H9 (cell line): Measurements from ENCODE around the gene CPT1B. TPM values are rescaled to one million over a fixed set of nuclear protein-coding genes. Genes with fewer than 3 reads are reported as not detected.

Source experiments
- DNase-seq: peaks from one replicate; pipeline ENCODE4 v3.0.0-alpha.2; 2017
- H2AFZ ChIP-seq: one replicate; pipeline ENCODE4 v1.6.1; 2013; ENCODE audit warnings: mild to moderate bottlenecking, low read length, control low read depth, moderate library complexity
- H2AK5ac ChIP-seq: 2 replicates; pipeline ENCODE4 v1.6.1; 2013; ENCODE audit warnings: low read length, control low read depth, mixed read lengths; ENCODE audit not compliant: insufficient read length
- H2BK120ac ChIP-seq: one replicate; pipeline ENCODE4 v1.6.1; 2013; ENCODE audit warnings: low read depth, mild to moderate bottlenecking, low read length, control low read depth, inconsistent platforms; ENCODE audit not compliant: poor library complexity, severe bottlenecking
- H2BK12ac ChIP-seq: 2 replicates; pipeline ENCODE4 v1.6.1; 2013; ENCODE audit warnings: low read length, control low read depth, mixed read lengths, low read depth; ENCODE audit not compliant: insufficient read length
- H2BK15ac ChIP-seq: 2 replicates; pipeline ENCODE4 v1.6.1; 2013; ENCODE audit warnings: low read depth, low read length, control low read depth
- H2BK20ac ChIP-seq: one replicate; pipeline ENCODE4 v1.6.1; 2013; ENCODE audit warnings: low read depth, mild to moderate bottlenecking, low read length, control low read depth, inconsistent platforms; ENCODE audit not compliant: poor library complexity, severe bottlenecking
- H2BK5ac ChIP-seq: 2 replicates; pipeline ENCODE4 v1.6.1; 2013; ENCODE audit warnings: low read length, control low read depth, mixed read lengths; ENCODE audit not compliant: insufficient read length
- H3K14ac ChIP-seq: 2 replicates; pipeline ENCODE4 v1.6.1; 2013; ENCODE audit warnings: low read length, control low read depth; ENCODE audit not compliant: insufficient read depth
- H3K18ac ChIP-seq: 2 replicates; pipeline ENCODE4 v1.6.1; 2013; ENCODE audit warnings: low read depth, mild to moderate bottlenecking, mixed read lengths, low read length, control low read depth; ENCODE audit not compliant: insufficient read length
- H3K23ac ChIP-seq: 2 replicates; pipeline ENCODE4 v1.6.1; 2013; ENCODE audit warnings: low read length, control low read depth, mixed read lengths, low read depth; ENCODE audit not compliant: insufficient read length
- H3K23me2 ChIP-seq: 2 replicates; pipeline ENCODE4 v1.6.1; 2013; ENCODE audit warnings: low read depth, mild to moderate bottlenecking, mixed read lengths, low read length, control low read depth; ENCODE audit not compliant: insufficient read length, poor library complexity, severe bottlenecking
- H3K27ac ChIP-seq: 2 replicates; pipeline ENCODE4 v1.5.1; 2013; ENCODE audit warnings: low read length, control low read depth, mixed read lengths, low read depth; ENCODE audit not compliant: insufficient read length
- H3K27me3 ChIP-seq: 2 replicates; pipeline ENCODE4 v1.6.1; 2013; ENCODE audit warnings: low read length, control low read depth, inconsistent platforms; ENCODE audit not compliant: insufficient read depth
- H3K4ac ChIP-seq: 2 replicates; pipeline ENCODE4 v1.6.1; 2013; ENCODE audit warnings: low read depth, mild to moderate bottlenecking, control low read depth, inconsistent platforms, low read length, moderate library complexity
- H3K4me1 ChIP-seq: 2 replicates; pipeline ENCODE4 v1.6.1; 2013; ENCODE audit warnings: low read length, control low read depth, inconsistent platforms; ENCODE audit not compliant: insufficient read depth
- H3K4me2 ChIP-seq: 2 replicates; pipeline ENCODE4 v1.6.1; 2013; ENCODE audit warnings: low read length, control low read depth, mixed read lengths; ENCODE audit not compliant: insufficient read length, insufficient read depth
- H3K56ac ChIP-seq: 2 replicates; pipeline ENCODE4 v1.6.1; 2013; ENCODE audit warnings: low read depth, mild to moderate bottlenecking, mixed read lengths, low read length, control low read depth; ENCODE audit not compliant: insufficient read length
- H3K79me1 ChIP-seq: 2 replicates; pipeline ENCODE4 v1.6.1; 2013; ENCODE audit warnings: low read depth, mild to moderate bottlenecking, moderate library complexity, low read length, control low read depth, inconsistent platforms; ENCODE audit not compliant: insufficient read depth, poor library complexity, severe bottlenecking
- H3K79me2 ChIP-seq: 2 replicates; pipeline ENCODE4 v1.6.1; 2013; ENCODE audit warnings: low read length, control low read depth, inconsistent platforms; ENCODE audit not compliant: insufficient read depth
- H3K9ac ChIP-seq: 2 replicates; pipeline ENCODE4 v1.6.1; 2013; ENCODE audit warnings: low read length, control low read depth, mixed read lengths; ENCODE audit not compliant: insufficient read length; ENCODE audit errors: extremely low read depth
- H3K9me3 ChIP-seq: one replicate; pipeline ENCODE4 v1.6.1; 2013; ENCODE audit warnings: low read depth, low read length, inconsistent platforms; ENCODE audit not compliant: control insufficient read depth
- H3T11ph ChIP-seq: one replicate; pipeline ENCODE4 v1.6.1; 2013; ENCODE audit warnings: mild to moderate bottlenecking, low read length, control low read depth, inconsistent platforms
- H4K20me1 ChIP-seq: one replicate; pipeline ENCODE4 v1.6.1; 2013; ENCODE audit not compliant: control insufficient read depth, insufficient read length, insufficient read depth
- H4K5ac ChIP-seq: 2 replicates; pipeline ENCODE4 v1.6.1; 2013; ENCODE audit warnings: low read depth, mild to moderate bottlenecking, mixed read lengths, low read length, control low read depth; ENCODE audit not compliant: insufficient read length
- H4K8ac ChIP-seq: replicated peaks from 2 replicates; pipeline ENCODE4 v1.6.1; 2013; ENCODE audit warnings: low read length, control low read depth, mixed read lengths, low read depth; ENCODE audit not compliant: insufficient read length
- H4K91ac ChIP-seq: 2 replicates; pipeline ENCODE4 v1.6.1; 2013; ENCODE audit warnings: low read depth, mild to moderate bottlenecking, moderate library complexity, mixed read lengths, low read length, control low read depth; ENCODE audit not compliant: insufficient read length
- H3K27ac Mint-ChIP-seq, 3 experiments: 2 replicates in 2 of 3; 3 replicates in 1 of 3; pipeline ENCODE4 v1.8.0; 2020 to 2021; ENCODE audit warnings: mixed read lengths in 3 of 3, mild to moderate bottlenecking in 1 of 3, moderate library complexity in 1 of 3
- H3K27me3 Mint-ChIP-seq: 2 replicates; pipeline ENCODE4 v1.8.0; 2021; ENCODE audit warnings: low read depth, mild to moderate bottlenecking, moderate library complexity, mixed read lengths
- H3K36me3 Mint-ChIP-seq, 3 experiments: 2 replicates in 2 of 3; 3 replicates in 1 of 3; pipeline ENCODE4 v1.8.0; 2020 to 2021; ENCODE audit warnings: low read depth in 3 of 3, mixed read lengths in 3 of 3; ENCODE audit not compliant: insufficient read depth in 1 of 3
- H3K4me1 Mint-ChIP-seq, 2 experiments: 2 replicates each; pipeline ENCODE4 v1.8.0; 2020; ENCODE audit warnings: mixed read lengths in 2 of 2
- H3K4me3 Mint-ChIP-seq, 2 experiments: 2 replicates in 1 of 2; 3 replicates in 1 of 2; pipeline ENCODE4 v1.8.0; 2020 to 2021; ENCODE audit warnings: mild to moderate bottlenecking in 2 of 2, mixed read lengths in 2 of 2, moderate library complexity in 1 of 2
- H3K9me3 Mint-ChIP-seq, 2 experiments: 2 replicates in 1 of 2; 3 replicates in 1 of 2; pipeline ENCODE4 v1.8.0; 2020; ENCODE audit warnings: mild to moderate bottlenecking in 2 of 2, mixed read lengths in 2 of 2, moderate library complexity in 1 of 2
- WGBS: extraction: QIAGEN DNeasy Blood & Tissue Kit; methylation state at CpG from one replicate; pipeline ENCODE4 v1.1.7; 2013; ENCODE audit warnings: missing lambda C conversion rate, low lambda C conversion rate, mixed read lengths; ENCODE audit not compliant: insufficient read length; ENCODE audit errors: extremely low coverage; 5-methylcytosine and 5-hydroxymethylcytosine counted together
- total RNA-seq: library from RNA; stranded (reverse); gene quantifications from 2 replicates; pipeline ENCODE4 v1.2.1, GENCODE V29; 2021
- TF ChIP-seq, protein P1 (sequence below): fragments of 200-600 bp; sonication (generic); conservative IDR thresholded peaks from 3 replicates; pipeline ENCODE4 v1.8.0; 2021; ENCODE audit warnings: antibody characterized with exemption, mild to moderate bottlenecking

Gene CPT1B
- total RNA-seq, 1 experiment from 2014 or later = 65.7 TPM

DNA sequence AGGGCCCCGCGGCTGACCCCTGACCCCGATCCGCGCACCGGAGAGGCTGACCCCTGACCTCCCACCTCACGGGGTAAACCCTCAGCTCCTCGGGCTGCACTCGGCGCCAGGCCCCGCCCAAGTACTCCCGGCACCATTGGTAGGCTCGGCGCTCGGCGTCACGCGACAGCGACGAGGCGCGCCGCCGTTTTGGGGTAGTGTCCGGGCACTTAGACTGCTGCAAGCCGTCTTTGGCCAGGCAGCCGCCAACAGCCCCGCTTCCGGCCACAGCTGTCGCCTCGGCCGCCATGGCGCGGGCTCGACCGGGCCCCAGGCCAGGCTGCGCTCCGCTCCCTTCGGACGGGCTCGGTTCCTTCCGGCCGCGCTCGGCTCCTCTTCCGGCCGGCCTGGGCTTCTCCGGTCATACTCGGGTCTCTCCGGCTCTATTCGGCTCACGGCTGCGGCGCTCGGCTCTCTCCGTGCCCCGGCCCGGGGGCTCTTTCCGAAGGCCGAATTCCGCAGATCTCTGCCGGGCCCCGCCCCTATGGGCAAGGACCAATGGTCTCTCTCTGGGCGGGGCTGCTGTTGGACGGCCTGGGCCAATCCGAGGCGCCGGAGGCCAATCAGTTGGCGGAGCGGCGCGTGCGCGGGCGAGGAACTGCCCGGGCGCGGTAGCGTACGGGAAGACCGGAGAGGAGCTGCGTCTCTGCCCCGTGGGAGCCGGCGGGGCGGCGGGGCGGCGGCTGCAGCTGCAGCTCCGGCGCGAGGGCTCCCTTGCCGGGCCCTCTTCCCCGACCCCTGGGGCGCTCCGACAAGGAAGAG is 4.5 kb upstream of the CPT1B start, which contains the start of gene CHKB:
Gene CHKB (minus strand): TSS at position 357 of the 801 bp plus-strand sequence. CDS start 68 bp downstream, at position 289.
- H3K23ac ChIP-seq = no peak within 1 kb of the TSS
- no peak within 1 kb of the TSS for H2BK12ac ChIP-seq
- H3K27me3 Mint-ChIP-seq = peaks cover 6% of the 10 kb centered on the region
- H4K20me1 ChIP-seq = no peaks in the 10 kb centered on the region
- peak within 1 kb of the TSS; percentile 85 to 90 (median 86); a peak in 5 of 7 replicates for H3K27ac Mint-ChIP-seq
- H3K4me3 Mint-ChIP-seq = peak within 1 kb of the TSS; percentile 80 to 89
- no peak within 1 kb of the TSS for H3K56ac ChIP-seq
- H2BK5ac ChIP-seq = no peak within 1 kb of the TSS
- TF ChIP-seq, protein P1, sequence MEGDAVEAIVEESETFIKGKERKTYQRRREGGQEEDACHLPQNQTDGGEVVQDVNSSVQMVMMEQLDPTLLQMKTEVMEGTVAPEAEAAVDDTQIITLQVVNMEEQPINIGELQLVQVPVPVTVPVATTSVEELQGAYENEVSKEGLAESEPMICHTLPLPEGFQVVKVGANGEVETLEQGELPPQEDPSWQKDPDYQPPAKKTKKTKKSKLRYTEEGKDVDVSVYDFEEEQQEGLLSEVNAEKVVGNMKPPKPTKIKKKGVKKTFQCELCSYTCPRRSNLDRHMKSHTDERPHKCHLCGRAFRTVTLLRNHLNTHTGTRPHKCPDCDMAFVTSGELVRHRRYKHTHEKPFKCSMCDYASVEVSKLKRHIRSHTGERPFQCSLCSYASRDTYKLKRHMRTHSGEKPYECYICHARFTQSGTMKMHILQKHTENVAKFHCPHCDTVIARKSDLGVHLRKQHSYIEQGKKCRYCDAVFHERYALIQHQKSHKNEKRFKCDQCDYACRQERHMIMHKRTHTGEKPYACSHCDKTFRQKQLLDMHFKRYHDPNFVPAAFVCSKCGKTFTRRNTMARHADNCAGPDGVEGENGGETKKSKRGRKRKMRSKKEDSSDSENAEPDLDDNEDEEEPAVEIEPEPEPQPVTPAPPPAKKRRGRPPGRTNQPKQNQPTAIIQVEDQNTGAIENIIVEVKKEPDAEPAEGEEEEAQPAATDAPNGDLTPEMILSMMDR = no peak
- H4K91ac ChIP-seq = no peak within 1 kb of the TSS
- H3K27me3 ChIP-seq = no peaks in the 10 kb centered on the region
- H3K4me2 ChIP-seq = peak within 1 kb of the TSS; percentile 93
- no CpG with 5 or more reads among the region's 96 CpGs for WGBS
- H3K4me1 Mint-ChIP-seq = peaks cover 14 to 23% of the 10 kb centered on the region in 2 experiments
- no peak within 1 kb of the TSS for H2BK20ac ChIP-seq
- peak within 1 kb of the TSS; percentile 75 for H3K9ac ChIP-seq
- H3T11ph ChIP-seq = no peak within 1 kb of the TSS
- H3K27ac ChIP-seq = no peak within 1 kb of the TSS
- peaks cover 4% of the 10 kb centered on the region for H3K79me1 ChIP-seq
- H4K5ac ChIP-seq = no peak within 1 kb of the TSS
- no peak within 1 kb of the TSS for H2AK5ac ChIP-seq
- H3K79me2 ChIP-seq = no peaks in the 10 kb centered on the region
- H3K23me2 ChIP-seq = no peaks in the 10 kb centered on the region
- H2AFZ ChIP-seq = no peak within 1 kb of the TSS
- no peak within 1 kb of the TSS for H3K4ac ChIP-seq
- H2BK120ac ChIP-seq = no peak within 1 kb of the TSS
- H3K14ac ChIP-seq = peak within 1 kb of the TSS; percentile 97
- peak; percentile 98 for DNase-seq
- no peak within 1 kb of the TSS for H4K8ac ChIP-seq
- H3K9me3 Mint-ChIP-seq = no peaks in the 10 kb centered on the region
- H3K9me3 ChIP-seq = no peaks in the 10 kb centered on the region
- peak within 1 kb of the TSS; percentile 99 for H3K18ac ChIP-seq
- H3K36me3 Mint-ChIP-seq = peaks cover 4 to 19% (median 14%) of the 10 kb centered on the region in 3 experiments; a peak in 6 of 7 replicates
- H2BK15ac ChIP-seq = no peak within 1 kb of the TSS
- peaks cover 2% of the 10 kb centered on the region; the same call in 1 of the 2 replicates for H3K4me1 ChIP-seq
